CD4-positive, alpha-beta T cell treated with Interleukin-21 for 1 hour (primary cell): ENCODE results near the gene MYO1B.

Source experiments
- DNase-seq: peaks from one replicate; pipeline ENCODE4 v3.0.0-alpha.2; 2020

MYO1B gene

GRCh38 chr2:191301971-191302370, 56.8 kb downstream of the MYO1B start:
- DNase-seq: no peak

- peak; percentile 16 for DNase-seq
Measured at GRCh38 chr2:191302459-191303139, 57.4 kb downstream of the MYO1B start.

GRCh38 chr2:191303140-191304005, 58.2 kb downstream of the MYO1B start:
- DNase-seq: no peak

GRCh38 chr2:191304939-191305875, 60.0 kb downstream of the MYO1B start:
- DNase-seq: no peak

GRCh38 chr2:191308026-191308425, 62.8 kb downstream of the MYO1B start:
- DNase-seq: no peak

GRCh38 chr2:191311156-191311555, 66.0 kb downstream of the MYO1B start:
- DNase-seq: no peak

- no peak for DNase-seq
Measured at GRCh38 chr2:191311627-191312026, 66.4 kb downstream of the MYO1B start.

- no peak for DNase-seq
Measured at GRCh38 chr2:191312163-191312562, 67.0 kb downstream of the MYO1B start.

- no peak for DNase-seq
Measured at GRCh38 chr2:191312662-191313061, 67.5 kb downstream of the MYO1B start.

- no peak for DNase-seq
Measured at GRCh38 chr2:191314697-191315364, 69.6 kb downstream of the MYO1B start.

GRCh38 chr2:191315365-191315752, 70.2 kb downstream of the MYO1B start:
- no peak for DNase-seq

GRCh38 chr2:191316246-191316994, 71.2 kb downstream of the MYO1B start:
- DNase-seq: no peak

GRCh38 chr2:191318037-191318728, 73.0 kb downstream of the MYO1B start:
- no peak for DNase-seq

GRCh38 chr2:191318729-191319078, 73.5 kb downstream of the MYO1B start:
- no peak for DNase-seq

- DNase-seq: no peak
Measured at GRCh38 chr2:191319186-191319585, 74.0 kb downstream of the MYO1B start.

- DNase-seq: no peak
Measured at GRCh38 chr2:191320881-191321280, 75.7 kb downstream of the MYO1B start.

GRCh38 chr2:191321861-191322662, 76.9 kb downstream of the MYO1B start:
- peak; percentile 23 for DNase-seq

GRCh38 chr2:191322828-191323506, 77.8 kb downstream of the MYO1B start:
- no peak for DNase-seq

- no peak for DNase-seq
Measured at GRCh38 chr2:191325651-191326365, 80.6 kb downstream of the MYO1B start.
